ENCODE data around the gene GIMAP8. TPM values are rescaled to one million over a fixed set of nuclear protein-coding genes. Genes with fewer than 3 reads are reported as not detected.

Gene GIMAP8
- total and polyA plus RNA-seq, 2 of the 8 experiments (the other 6 are each of a cell fraction or from before 2014, with no cell fraction given): not detected

DNA sequence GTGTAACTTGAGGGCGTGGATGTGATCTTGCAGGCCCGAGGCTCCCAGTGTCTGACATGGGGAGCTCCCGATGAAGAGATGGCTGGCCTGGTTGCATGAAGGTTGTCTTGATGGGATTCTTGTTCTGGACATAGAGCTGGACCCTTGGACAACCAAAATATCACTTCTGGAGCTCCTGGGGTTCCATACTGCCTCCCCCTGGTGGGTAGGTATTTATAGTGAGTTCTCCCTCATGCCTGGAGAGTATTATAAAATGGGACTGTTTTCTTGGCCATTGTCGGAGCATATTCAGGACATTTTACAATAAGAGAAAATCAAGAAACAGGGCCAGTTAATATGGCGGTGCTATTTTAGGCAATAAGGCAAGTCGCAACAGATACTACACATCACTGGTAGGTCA lies 32.6 kb upstream of the GIMAP8 start (continued):
- peak in 2 of 3 experiments; percentile 30 to 31; a peak in 2 of 4 replicates for TF ChIP-seq CTCF (IDR thresholded peaks at IDR 0.05; ENCODE audit: control extremely low read depth in 1 of 3, insufficient read depth in 1 of 3, low read depth in 1 of 3, low read length in 3 of 3)

All from H1 (cell line).